Measurements from ENCODE around the gene ANAPC2.

Gene ANAPC2

GRCh38 chr9:137173796-137174664 is 14.3 kb downstream of the ANAPC2 start:
- no peak for DNase-seq

- no peak for DNase-seq
Measured at GRCh38 chr9:137172901-137173795, 15.2 kb downstream of the ANAPC2 start.

GRCh38 chr9:137171149-137171900 is 17.0 kb downstream of the ANAPC2 start:
- no peak for DNase-seq

GRCh38 chr9:137170486-137171148 is 17.7 kb downstream of the ANAPC2 start:
- no peak for DNase-seq

- no peak for DNase-seq
Measured at GRCh38 chr9:137169896-137170358, 18.4 kb downstream of the ANAPC2 start, which contains the start of gene LRRC26. Gene LRRC26, minus strand, starts transcription at chr9:137170051. Its CDS starts 108 bp downstream, at chr9:137169943.

GRCh38 chr9:137168904-137169856 is 19.2 kb downstream of the ANAPC2 start:
- DNase-seq: no peak

- no peak for DNase-seq
Measured at GRCh38 chr9:137168573-137168903, 19.8 kb downstream of the ANAPC2 start.

GRCh38 chr9:137167747-137168572 is 20.4 kb downstream of the ANAPC2 start:
- DNase-seq: no peak

- no peak for DNase-seq
Measured at GRCh38 chr9:137167277-137167746, 21.0 kb downstream of the ANAPC2 start.

- no peak for DNase-seq
Measured at GRCh38 chr9:137166380-137167229, 21.8 kb downstream of the ANAPC2 start.

- DNase-seq: no peak
Measured at GRCh38 chr9:137165250-137165836, 23.0 kb downstream of the ANAPC2 start.

- DNase-seq: no peak
Measured at GRCh38 chr9:137164370-137165249, 23.8 kb downstream of the ANAPC2 start.

GRCh38 chr9:137163805-137164204 is 24.6 kb downstream of the ANAPC2 start:
- DNase-seq: no peak

GRCh38 chr9:137163365-137163715 is 25.0 kb downstream of the ANAPC2 start:
- DNase-seq: no peak

GRCh38 chr9:137162505-137163364 is 25.6 kb downstream of the ANAPC2 start:
- DNase-seq: no peak

All from fibroblast of skin of abdomen (primary cell).